Occipital lobe (tissue), 2 donors: Measurements from ENCODE around the gene RBM20. TPM values are rescaled to one million over a fixed set of nuclear protein-coding genes. Genes with fewer than 3 reads are reported as not detected.
"Not testable (repeated sequence)": the region's sequence is repeated elsewhere in the genome, so short reads cannot be mapped to it uniquely, and the experiment has no call there.

Source experiments
- DNase-seq: peaks from one replicate; lab custom pipeline; 2025; lab: John Stamatoyannopoulos, UW
- total RNA-seq: library from RNA; depleted of rRNA; stranded (reverse); fragments of >200 nt; gene quantifications from one replicate; pipeline ENCODE4 v1.2.3, GENCODE V29; 2014

The RBM20 gene
- total RNA-seq, 1 donor from 2014 or later = 2.2 TPM

DNA sequence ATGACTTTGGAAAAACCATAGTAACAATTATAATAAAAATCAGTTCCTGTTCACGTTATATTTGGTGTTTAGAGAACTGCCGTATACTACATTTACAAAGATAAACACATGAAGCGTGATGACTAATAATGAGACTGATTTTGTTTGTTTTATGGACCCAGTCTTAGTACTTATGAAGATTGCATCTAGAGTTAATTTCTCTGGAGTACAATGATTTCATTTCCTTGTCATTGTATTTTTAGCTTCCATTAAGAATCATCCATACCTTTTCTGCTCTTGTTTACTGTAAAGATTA lies 2.9 kb downstream of the RBM20 start:
- DNase-seq = no peak

DNA sequence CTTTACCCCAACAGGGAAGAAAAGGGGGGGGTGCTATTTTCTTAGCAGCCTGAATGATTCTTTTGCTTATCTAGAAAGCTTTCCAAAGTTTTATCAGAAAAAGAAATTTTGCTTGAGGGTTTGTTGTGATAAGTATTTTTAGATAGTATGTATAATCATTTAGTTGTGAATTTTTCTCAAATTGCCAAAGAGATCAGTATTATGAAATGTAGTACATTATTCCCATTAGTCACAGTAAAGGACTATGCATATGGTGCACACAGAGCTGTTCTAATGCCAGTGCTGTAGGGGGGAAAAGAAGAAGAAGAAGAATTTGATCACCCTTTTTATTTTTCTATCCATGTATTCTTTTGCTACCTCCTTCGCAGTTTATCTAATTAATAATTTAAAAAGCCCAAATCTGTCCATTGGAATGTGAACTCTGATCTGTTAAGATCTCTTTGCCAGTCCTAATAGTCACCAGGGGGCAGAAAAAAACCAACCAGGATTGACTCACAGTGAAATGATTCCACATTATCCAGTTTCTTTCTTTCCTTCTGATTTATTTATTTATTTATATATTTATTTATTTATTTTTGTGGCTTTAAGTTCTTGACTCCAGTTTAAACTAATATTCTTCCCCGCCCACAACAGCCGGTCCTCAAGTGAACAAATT lies 4.7 kb downstream of the RBM20 start:
- DNase-seq = no peak

GRCh38 chr10:110649347-110650264 lies 5.5 kb downstream of the RBM20 start:
- DNase-seq = no peak

DNA sequence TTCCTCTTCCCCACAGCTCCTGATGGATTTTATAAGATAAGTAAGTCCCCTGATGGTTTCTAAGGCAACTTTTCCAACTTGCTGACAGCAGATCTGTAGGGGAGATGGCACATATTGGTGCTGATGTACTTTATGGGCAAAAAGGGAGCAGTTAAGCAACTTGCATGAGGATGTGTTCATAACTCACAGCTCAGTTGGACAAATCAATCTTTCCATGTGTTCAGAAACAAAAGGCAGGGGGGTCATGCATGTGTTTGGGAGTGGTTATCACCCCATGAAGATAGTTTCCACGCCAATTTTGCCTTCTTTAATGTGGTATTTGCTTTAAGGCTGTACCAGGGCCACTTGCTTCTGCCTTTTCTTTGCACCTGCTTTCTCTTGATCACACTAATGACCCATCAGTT lies 6.1 kb downstream of the RBM20 start:
- no peak for DNase-seq

DNA sequence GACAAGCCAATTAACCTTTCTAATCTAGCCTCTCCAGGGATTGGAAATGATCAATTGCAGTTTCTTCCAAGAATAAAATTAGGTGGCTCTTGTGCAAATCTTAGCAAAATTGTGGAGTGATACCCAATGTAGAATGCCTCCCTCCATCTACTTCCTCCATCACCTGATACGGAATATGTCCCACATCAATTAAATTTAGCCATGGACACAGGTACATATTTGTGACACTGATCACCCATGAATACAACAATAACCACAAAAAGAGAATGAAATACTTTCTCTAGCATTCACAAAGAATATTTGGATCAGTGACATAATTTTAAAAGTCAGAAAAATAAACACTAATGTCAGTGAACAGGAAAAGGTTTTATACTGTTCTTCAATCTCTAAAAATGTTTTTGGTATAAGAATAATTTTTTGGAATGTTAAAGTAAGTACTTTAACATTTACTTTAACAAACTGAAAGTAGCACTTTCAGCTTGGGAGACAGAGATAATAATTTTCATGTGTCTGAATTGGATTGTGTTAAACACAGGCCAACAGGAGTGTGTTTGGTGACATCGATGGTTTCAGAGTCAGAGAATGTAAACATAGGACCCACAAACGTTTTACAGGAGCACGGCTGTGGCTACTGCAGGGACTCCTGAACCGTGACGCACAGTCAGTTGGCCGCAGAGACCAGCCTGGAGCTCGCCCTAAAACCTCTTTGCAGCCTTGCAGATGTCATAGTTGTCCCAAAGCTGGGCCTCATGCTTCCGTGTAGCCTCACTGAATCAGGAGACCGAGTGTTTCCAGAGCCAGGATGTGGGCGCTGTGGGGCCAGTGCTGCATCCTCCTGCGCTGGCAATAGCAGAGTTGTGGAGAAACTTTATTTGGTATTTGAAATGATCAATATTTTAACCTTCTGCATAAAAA lies 7.2 kb downstream of the RBM20 start:
- DNase-seq = no peak

GRCh38 chr10:110652475-110653118 lies 8.5 kb downstream of the RBM20 start:
- no peak for DNase-seq

DNA sequence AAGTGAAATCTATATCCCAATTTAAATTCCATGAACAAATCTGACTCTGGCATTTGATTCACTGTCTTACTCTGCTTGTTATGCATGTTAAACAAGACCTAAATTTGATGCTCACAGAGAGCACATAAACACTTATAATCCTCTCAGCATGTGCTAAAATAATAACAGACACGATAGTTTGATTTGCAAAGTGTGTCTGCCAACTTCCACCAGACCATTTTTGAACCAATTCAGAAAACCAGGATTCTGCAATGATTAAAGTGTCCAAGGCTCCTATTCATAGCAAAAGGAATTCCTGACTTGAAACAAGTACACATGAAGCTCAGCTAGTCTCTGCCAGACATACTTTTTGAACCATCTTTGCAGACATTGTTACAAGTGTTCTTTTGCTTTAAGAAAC lies 11.2 kb downstream of the RBM20 start:
- DNase-seq = no peak

GRCh38 chr10:110656612-110657011 lies 12.5 kb downstream of the RBM20 start:
- no peak for DNase-seq

DNA sequence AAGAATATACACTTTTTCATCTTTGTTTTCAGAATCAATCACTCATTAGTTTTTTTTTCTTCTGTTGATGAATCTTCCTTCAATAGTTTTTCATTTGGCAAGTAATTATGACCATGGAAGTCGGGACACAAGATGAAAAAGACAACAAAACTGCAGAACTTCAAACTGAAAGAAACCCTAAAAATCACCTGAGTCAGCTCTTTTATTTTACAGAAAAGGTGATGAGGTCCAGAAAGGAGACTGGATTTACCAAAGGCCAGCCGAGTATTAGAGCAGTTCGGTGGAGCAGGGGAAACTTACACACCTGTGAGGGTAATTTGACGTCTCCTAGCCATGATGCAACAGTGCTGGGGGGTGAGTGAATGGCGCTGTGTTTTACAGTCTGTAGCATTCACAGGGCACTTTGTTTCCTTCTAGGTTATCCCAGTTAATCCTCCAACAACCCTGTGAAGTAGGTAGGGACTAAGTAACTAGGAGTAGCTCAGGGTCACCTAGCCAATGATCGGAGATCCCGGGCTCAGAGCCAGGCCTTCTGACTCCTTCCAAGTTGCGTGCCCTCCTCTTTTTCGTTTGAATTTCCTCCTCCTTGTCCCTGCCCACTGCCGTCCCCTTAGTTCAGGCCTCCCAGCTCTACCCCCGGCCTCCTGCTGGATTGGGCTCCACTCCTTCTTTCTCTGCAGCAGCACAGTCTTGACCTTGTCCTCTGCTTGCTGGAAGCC lies 14.0 kb downstream of the RBM20 start:
- no peak for DNase-seq

GRCh38 chr10:110659558-110659957 lies 15.4 kb downstream of the RBM20 start:
- DNase-seq = no peak

GRCh38 chr10:110660289-110660688 lies 16.2 kb downstream of the RBM20 start:
- DNase-seq = not testable (repeated sequence)

- DNase-seq = no peak
These were observed 17.2 kb downstream of the RBM20 start for GRCh38 chr10:110661292-110661691.

DNA sequence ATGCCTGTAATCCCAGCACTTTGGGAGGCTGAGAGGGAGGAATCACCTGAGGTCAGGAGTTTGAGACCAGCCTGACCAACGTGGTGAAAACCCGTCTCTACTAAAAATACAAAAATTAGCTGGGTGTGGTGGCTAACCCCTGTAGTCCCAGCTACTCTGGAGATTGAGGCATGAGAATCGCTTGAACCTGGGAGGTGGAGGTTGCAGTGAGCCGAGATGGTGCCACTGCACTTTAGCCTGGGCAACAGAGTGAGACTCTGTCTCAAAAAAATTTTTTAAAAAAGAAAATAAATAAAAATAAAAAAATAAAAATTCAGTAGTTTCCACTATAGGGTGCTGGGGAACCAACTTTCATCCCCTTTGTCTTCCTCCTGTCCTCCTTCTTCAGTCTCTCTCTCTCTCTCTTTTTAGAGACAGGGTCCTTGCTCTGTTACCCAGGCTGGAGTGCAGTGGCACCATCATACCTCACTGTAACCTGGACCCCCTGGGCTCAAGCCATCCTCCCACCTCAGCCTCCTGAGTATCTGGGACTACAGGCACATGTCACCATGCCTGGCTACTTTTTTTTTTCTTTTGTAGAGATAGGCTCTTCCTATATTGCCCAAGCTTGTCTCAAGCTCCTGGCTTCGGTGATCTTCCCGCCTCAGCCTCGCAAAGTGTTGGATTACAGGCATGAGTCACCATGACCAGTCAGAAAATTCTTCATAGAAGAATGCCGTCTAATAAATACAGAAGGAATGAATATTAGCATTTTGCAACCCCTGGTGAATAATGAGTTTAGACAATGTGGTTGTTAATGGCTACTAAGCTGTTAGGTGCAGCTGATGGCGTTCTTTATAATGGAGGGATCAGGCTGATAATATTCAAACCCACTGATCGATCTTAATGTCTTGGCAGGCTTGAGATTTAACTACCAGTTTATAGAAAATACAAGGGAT lies 20.6 kb downstream of the RBM20 start:
- no peak for DNase-seq

- not testable (repeated sequence) for DNase-seq
These were observed 22.1 kb downstream of the RBM20 start for GRCh38 chr10:110666259-110666658.

GRCh38 chr10:110666673-110667072 lies 22.5 kb downstream of the RBM20 start:
- DNase-seq = no peak

DNA sequence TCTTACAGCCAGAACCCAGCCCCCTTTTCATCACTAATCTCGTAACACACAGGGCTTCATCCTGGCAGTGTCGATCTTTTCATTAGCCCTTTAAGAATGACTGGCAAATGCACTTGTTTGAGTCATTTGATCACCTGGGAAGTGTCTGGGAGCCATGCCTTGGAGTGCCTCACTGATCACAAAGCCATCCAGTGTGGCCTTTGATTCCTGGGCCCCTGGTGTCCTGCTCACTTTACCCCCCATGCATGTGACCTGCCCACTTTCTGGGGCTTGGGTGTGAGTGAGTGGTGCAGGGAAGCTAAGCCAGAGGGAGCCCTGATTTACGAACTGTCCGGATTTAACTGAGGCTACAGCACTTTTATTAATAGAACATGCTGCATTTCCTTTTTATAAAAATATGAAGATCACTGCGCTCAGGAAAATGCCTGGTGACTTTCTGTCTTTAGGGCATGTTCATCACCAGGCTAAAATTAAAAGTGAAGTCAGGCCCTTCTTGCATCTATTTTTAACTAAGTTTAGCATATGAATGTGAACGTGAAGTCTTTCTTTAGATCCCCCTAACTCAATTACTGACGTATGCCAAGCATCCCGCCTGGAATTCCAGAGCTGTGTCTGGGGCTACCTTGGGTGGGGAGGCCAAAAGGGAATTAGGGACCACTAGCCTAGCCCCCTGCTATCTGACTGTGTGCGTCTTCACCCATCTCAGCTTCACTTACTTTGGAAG lies 23.6 kb downstream of the RBM20 start:
- no peak for DNase-seq

- no peak for DNase-seq
These were observed 24.3 kb downstream of the RBM20 start for GRCh38 chr10:110668443-110668842.

- no peak for DNase-seq
These were observed 26.2 kb downstream of the RBM20 start for GRCh38 chr10:110670335-110670734.
